GM21737 (cell line): Measurements from ENCODE around the gene MFF.
"Not testable (repeated sequence)": the region's sequence is repeated elsewhere in the genome, so short reads cannot be mapped to it uniquely, and the experiment has no call there.

Source experiments
- ATAC-seq: cut with Tn5 transposase; IDR thresholded peaks from one replicate; pipeline ENCODE4 v1.9.1; 2021; ENCODE audit warnings: mild to moderate bottlenecking, moderate library complexity; ENCODE audit not compliant: unreplicated experiment

The MFF gene

GRCh38 chr2:227376656-227377396 lies 51.8 kb downstream of the MFF start:
- no peak for ATAC-seq

GRCh38 chr2:227377467-227378351 lies 52.7 kb downstream of the MFF start:
- ATAC-seq, result no peak

GRCh38 chr2:227378371-227378782 lies 53.3 kb downstream of the MFF start:
- no peak for ATAC-seq

DNA sequence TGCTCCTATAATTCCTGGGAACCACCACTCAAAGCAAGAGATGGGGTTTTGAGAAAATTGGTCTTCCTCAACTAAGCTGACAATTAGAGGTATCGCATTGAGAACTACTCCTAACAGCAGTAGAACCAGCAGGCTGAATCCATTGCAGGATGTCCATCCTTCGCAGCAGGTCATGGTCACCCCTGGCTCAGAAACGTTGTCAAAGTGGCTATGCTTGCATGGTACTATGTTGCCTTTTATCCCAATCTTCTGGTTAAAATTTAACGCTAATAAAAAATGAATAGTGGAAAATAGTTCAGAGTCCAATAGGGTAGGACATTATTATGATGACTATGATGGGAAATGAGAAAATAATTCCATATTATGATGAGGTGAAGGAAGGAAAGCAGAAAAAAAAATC lies 54.0 kb downstream of the MFF start, which contains the start of gene TM4SF20:
TM4SF20 (minus strand) TSS at position 212 of the 400 bp plus-strand sequence; CDS start at position 174, 38 bp downstream.
- no peak for ATAC-seq

DNA sequence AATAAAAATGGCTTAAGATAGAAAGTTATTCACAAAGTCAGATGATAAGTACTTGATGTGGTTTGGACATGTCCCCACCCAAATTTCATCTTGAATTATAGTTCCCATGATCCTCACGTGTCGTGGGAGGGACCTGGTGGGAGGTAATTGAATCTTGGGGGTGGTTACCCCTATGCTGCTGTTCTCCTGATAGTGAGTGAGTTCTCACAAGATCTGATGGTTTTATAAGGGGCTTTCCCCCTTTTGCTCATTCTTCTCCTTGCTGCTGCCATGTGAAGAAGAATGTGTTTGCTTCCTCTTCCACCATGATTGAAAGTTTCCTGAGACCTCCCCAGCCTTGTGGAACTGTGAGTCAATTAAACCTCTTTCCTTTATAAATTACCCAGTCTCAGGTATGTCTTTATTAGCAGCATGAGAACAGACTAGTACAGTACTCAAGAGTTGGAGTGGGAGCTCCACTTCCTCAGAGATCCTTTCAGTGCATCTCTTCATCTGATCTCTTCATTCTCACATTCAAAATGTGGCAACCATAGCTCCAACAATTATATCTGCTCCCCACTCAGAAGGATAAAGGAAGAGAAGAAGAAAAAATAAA lies 57.3 kb downstream of the MFF start:
- not testable (repeated sequence) for ATAC-seq

DNA sequence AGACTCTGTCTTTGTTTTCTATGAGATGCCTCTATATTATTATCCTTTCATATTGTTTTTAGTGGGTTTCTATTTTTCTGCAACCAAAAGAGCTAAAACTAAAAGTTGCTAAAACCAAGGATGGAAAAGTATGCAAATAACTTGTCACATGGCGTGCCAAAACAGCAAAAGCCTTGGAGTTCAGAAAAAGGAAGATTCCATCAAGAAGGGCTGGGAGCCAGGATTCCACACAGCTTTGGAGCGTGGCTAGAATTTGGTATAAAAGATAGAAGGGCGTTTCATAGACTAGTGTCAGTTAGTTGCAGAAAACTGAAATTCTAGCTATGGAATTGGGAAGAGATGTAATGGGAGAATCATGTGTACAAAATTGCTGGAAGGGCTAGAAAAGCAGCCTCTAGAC lies 58.6 kb downstream of the MFF start:
- ATAC-seq, result no peak

- ATAC-seq, result no peak
These were observed 61.6 kb downstream of the MFF start for GRCh38 chr2:227386630-227387029.

- not testable (repeated sequence) for ATAC-seq
These were observed 62.5 kb downstream of the MFF start, which contains the start of gene SCYGR1 for GRCh38 chr2:227387583-227387982. TSS of gene SCYGR1 (minus strand) at chr2:227387949. CDS start at chr2:227387949, 0 bp downstream.

GRCh38 chr2:227388537-227389011 lies 63.5 kb downstream of the MFF start:
- no peak for ATAC-seq

DNA sequence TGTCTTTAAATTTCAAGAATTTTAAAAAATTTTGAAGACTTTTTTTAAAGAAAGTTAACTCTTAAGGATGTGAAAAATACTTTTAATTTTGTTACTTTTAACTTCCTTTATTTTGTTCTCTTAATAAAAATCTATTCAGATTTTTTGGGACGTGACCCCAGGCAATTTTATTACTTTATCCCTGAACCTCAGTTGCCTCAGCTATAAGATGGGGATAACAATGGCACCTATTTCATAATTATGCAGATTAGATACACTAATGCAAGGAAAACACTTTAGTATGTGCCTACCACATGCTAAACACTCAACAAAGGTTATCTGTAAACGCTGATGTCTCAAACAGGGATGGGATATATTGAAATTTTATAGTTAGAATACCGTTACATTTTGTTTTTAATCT lies 64.2 kb downstream of the MFF start:
- no peak for ATAC-seq

DNA sequence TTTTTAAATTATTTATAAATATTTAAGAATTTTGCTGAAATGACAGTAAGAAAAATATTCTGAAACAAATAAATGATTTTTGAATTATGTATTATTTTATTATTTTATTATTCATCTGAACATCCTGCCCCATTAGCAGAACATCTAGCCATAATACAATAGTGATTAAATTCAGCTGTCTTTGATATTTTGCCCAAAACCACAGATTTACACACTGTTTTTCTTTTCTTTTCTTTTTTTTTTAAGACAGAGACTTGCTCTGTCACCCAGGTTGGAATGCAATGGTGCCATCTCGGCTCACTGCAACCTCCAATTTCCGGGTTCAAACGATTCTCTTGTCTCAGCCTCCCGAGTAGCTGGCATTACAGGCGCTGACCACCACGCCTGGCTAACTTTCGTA lies 64.6 kb downstream of the MFF start:
- no peak for ATAC-seq

GRCh38 chr2:227390468-227391256 lies 65.6 kb downstream of the MFF start:
- no peak for ATAC-seq

GRCh38 chr2:227394401-227394800 lies 69.3 kb downstream of the MFF start:
- ATAC-seq, result no peak

DNA sequence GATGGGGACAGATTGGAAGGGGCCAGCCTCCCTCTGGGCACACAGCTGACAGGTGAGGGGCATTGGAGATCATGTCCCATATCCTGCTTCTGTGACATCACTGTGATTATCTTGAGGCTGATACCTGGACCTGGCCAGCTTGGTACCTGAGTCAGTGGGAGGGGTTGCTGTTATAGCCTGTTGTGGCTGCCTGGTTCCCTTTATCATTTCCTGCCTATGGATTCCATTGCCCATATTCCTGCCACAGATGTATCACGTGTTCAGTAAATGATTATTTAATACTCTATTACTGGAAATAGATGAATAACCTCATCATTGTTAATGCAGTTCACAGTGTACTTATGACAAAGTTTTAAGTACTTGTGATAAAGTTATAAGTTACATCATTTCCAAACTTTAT lies 70.5 kb downstream of the MFF start:
- ATAC-seq, result no peak

DNA sequence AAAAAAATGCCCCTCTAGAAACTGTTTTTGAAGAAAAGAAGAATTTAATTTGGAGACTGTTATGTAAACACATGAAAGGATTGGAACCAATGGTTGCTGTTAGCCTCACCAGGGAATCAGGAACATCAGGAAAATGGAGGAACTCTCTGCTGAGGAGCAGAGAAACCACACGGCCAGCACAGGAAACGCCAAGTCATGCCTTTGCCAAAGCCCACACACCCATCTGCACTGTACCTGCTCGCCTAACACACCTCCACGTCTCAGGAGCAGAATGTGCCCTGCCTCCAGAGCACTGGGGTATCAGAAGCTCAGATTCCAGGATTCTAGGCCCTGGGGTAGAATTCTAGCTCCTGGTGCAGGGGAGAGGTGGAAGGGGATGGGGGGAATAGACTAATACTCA lies 72.5 kb downstream of the MFF start:
- ATAC-seq, result no peak

DNA sequence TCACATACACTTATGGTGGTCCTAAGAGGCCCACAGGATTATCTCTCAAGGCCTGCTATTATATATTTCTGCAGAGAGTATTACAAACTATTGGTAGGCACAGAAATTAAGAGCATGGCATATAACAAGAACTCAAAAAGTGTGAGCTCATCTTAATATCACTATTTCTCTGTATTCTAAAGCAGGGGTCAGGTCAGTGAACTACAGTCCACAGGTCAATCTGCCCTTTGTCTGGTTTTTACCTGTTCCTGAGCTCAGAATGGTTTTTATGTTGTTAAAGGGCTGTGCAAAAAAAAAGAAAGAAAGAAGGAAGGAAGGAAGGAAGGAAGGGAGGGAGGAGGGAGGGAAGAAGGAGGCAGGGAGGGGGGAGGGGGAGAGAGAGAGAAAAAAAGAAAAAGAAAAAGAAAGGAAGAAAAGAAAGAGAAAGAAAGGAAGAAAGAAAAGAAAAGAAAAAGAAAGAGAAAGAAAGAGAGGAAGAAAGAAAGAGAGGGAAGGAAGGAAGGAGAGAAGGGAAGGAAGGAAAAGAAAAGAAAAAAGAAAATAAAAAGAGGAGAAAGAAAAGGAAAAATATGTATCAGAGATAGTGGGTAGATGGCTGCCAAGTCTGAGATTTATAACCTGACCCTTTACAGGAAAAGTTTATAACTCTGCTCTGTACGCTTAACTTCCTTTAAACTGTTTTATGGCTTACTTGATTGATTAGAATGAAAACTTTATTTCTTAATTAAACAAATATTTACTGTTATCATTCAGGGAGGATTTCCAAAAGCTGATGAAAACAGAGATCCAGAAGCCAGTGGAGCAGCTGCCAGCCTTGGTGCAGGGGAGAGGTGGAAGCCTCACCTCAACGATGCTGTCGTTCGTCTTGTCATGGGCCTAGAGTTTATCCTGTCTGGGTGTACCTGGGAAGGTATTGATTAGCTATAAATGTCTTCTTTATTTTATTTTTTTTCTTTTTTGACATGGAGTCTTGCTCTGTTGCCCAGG lies 73.9 kb downstream of the MFF start:
- no peak for ATAC-seq

DNA sequence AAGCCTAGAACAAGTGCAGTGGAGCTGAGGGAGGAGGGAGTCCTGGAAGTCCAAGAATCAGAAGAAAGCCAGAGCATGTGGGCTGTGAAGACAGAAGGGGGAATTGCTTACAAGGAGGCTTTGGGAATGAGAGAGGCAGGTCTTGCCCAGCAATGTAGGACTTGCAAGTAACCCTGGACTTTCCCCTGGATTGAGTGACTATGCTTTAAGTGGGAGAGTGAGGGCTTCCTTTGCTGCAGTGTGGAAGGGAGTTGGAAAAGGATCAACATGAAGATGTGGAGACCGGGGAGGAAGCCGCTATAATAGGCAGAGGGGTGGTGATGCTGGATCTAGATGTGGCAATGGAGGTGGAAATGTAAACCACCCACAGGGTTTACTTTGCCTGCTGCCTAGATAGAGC lies 76.5 kb downstream of the MFF start:
- ATAC-seq, result no peak

- ATAC-seq, result no peak
These were observed 77.3 kb downstream of the MFF start for GRCh38 chr2:227402321-227402720.

- no peak for ATAC-seq
These were observed 77.9 kb downstream of the MFF start for GRCh38 chr2:227402959-227403358.
